Measurements from ENCODE around the gene WWOX. TPM values are rescaled to one million over a fixed set of nuclear protein-coding genes. Genes with fewer than 3 reads are reported as not detected.

The WWOX gene
- total RNA-seq, 1 donor from 2014 or later: 12.6 TPM

GRCh38 chr16:79188115-79188738, 1088.8 kb downstream of the WWOX start:
- Histone ChIP-seq H3K27me3 (ENCODE audit: control insufficient read depth, insufficient read depth, low read length) (no peaks in the 10 kb centered on the region), H3K36me3 (ENCODE audit: control insufficient read depth, insufficient read depth, low read length) (no peaks in the 10 kb centered on the region), H3K4me3 (ENCODE audit: low read depth, low read length) (no peak overlapping the region)
- FAIRE-seq: no peak
- DNase-seq (ENCODE audit: low read depth): no peak
- no peak for TF ChIP-seq CTCF (IDR thresholded peaks at IDR 0.05; ENCODE audit: insufficient read depth, low read length, severe bottlenecking)

- TF ChIP-seq CTCF (IDR thresholded peaks at IDR 0.05; ENCODE audit: insufficient read depth, low read length, severe bottlenecking): no peak
- Histone ChIP-seq H3K27me3 (ENCODE audit: control insufficient read depth, insufficient read depth, low read length) (no peaks in the 10 kb centered on the region), H3K36me3 (ENCODE audit: control insufficient read depth, insufficient read depth, low read length) (no peaks in the 10 kb centered on the region), H3K4me3 (ENCODE audit: low read depth, low read length) (no peak overlapping the region)
- FAIRE-seq (no peak), DNase-seq (ENCODE audit: low read depth) (no peak)
Measured at GRCh38 chr16:79188739-79189122, 1089.3 kb downstream of the WWOX start.

GRCh38 chr16:79190542-79190941, 1091.1 kb downstream of the WWOX start:
- H3K27me3 ChIP-seq (ENCODE audit: control insufficient read depth, insufficient read depth, low read length): no peaks in the 10 kb centered on the region
- no peaks in the 10 kb centered on the region for H3K36me3 ChIP-seq (ENCODE audit: control insufficient read depth, insufficient read depth, low read length)
- DNase-seq (ENCODE audit: low read depth): no peak
- no peak overlapping the region for H3K4me3 ChIP-seq (ENCODE audit: low read depth, low read length)
- no peak for FAIRE-seq
- no peak for TF ChIP-seq CTCF (IDR thresholded peaks at IDR 0.05; ENCODE audit: insufficient read depth, low read length, severe bottlenecking)

- TF ChIP-seq CTCF (IDR thresholded peaks at IDR 0.05; ENCODE audit: insufficient read depth, low read length, severe bottlenecking): no peak
- DNase-seq (ENCODE audit: low read depth) (no peak), FAIRE-seq (no peak)
- Histone ChIP-seq H3K4me3 (ENCODE audit: low read depth, low read length) (no peak overlapping the region), H3K27me3 (ENCODE audit: control insufficient read depth, insufficient read depth, low read length) (no peaks in the 10 kb centered on the region), H3K36me3 (ENCODE audit: control insufficient read depth, insufficient read depth, low read length) (no peaks in the 10 kb centered on the region)
Measured at GRCh38 chr16:79191933-79192332, 1092.5 kb downstream of the WWOX start.

- no peak overlapping the region for H3K4me3 ChIP-seq (ENCODE audit: low read depth, low read length)
- H3K27me3 ChIP-seq (ENCODE audit: control insufficient read depth, insufficient read depth, low read length): no peaks in the 10 kb centered on the region
- no peaks in the 10 kb centered on the region for H3K36me3 ChIP-seq (ENCODE audit: control insufficient read depth, insufficient read depth, low read length)
- FAIRE-seq (no peak), DNase-seq (ENCODE audit: low read depth) (no peak)
- TF ChIP-seq CTCF (IDR thresholded peaks at IDR 0.05; ENCODE audit: insufficient read depth, low read length, severe bottlenecking): no peak
Measured at GRCh38 chr16:79192904-79193303, 1093.5 kb downstream of the WWOX start.

GRCh38 chr16:79194291-79194690, 1094.8 kb downstream of the WWOX start:
- Histone ChIP-seq H3K36me3 (ENCODE audit: control insufficient read depth, insufficient read depth, low read length) (no peaks in the 10 kb centered on the region), H3K27me3 (ENCODE audit: control insufficient read depth, insufficient read depth, low read length) (no peaks in the 10 kb centered on the region), H3K4me3 (ENCODE audit: low read depth, low read length) (no peak overlapping the region)
- no peak for TF ChIP-seq CTCF (IDR thresholded peaks at IDR 0.05; ENCODE audit: insufficient read depth, low read length, severe bottlenecking)
- no peak for FAIRE-seq
- no peak for DNase-seq (ENCODE audit: low read depth)

Measured in bronchial epithelial cell (primary cell).